ENCODE measurements around the gene RPUSD1. TPM values are rescaled to one million over a fixed set of nuclear protein-coding genes. Genes with fewer than 3 reads are reported as not detected.

Gene RPUSD1
- total and polyA plus RNA-seq, 3 donors from 2014 or later: 11.4 to 24.0 (median 18.6) TPM

GRCh38 chr16:819336-820043, 31.3 kb upstream of the RPUSD1 start:
- 75 to 84% methylated on average over 22 to 23 of the region's 23 CpGs for WGBS, 2 donors
- DNase-seq: no peak
- no peak for TF ChIP-seq POLR2A (IDR thresholded peaks at IDR 0.05)
- TF ChIP-seq CTCF (IDR thresholded peaks at IDR 0.05): no peak
- H3K36me3 ChIP-seq (ENCODE audit: low read depth, missing control alignments): no peaks in the 10 kb centered on the region
- no peaks in the 10 kb centered on the region for H3K4me1 ChIP-seq
- no peak overlapping the region for H3K4me3 ChIP-seq
- no peak overlapping the region for H3K27ac ChIP-seq
- intact Hi-C loops (cut with DNase I; ENCODE audit: low total_unique reads): loop anchor here (10.0 kb wide), 1 partner anchor 235 kb away; no protein-coding TSS in a partner anchor
- no peaks in the 10 kb centered on the region for H3K27me3 ChIP-seq
- no peaks in the 10 kb centered on the region for H3K9me3 ChIP-seq

GRCh38 chr16:818592-818991, 30.4 kb upstream of the RPUSD1 start:
- no peak for DNase-seq
- H3K4me3 ChIP-seq: no peak overlapping the region
- H3K27ac ChIP-seq: no peak overlapping the region
- no peaks in the 10 kb centered on the region for H3K36me3 ChIP-seq (ENCODE audit: low read depth, missing control alignments)
- intact Hi-C loops (cut with DNase I; ENCODE audit: low total_unique reads): loop anchor here (10.0 kb wide), 1 partner anchor 236 kb away; no protein-coding TSS in a partner anchor
- no peaks in the 10 kb centered on the region for H3K27me3 ChIP-seq
- no peaks in the 10 kb centered on the region for H3K4me1 ChIP-seq
- H3K9me3 ChIP-seq: no peaks in the 10 kb centered on the region
- 77 to 80% methylated on average over 2 of the region's 2 CpGs for WGBS, 2 donors
- TF ChIP-seq CTCF (IDR thresholded peaks at IDR 0.05) (no peak), POLR2A (IDR thresholded peaks at IDR 0.05) (no peak)

- H3K27me3 ChIP-seq: no peaks in the 10 kb centered on the region
- H3K4me1 ChIP-seq: no peaks in the 10 kb centered on the region
- no peaks in the 10 kb centered on the region for H3K36me3 ChIP-seq (ENCODE audit: low read depth, missing control alignments)
- no peak overlapping the region for H3K27ac ChIP-seq
- intact Hi-C loops (cut with DNase I; ENCODE audit: low total_unique reads): loop anchor here (10.0 kb wide), 1 partner anchor 237 kb away; no protein-coding TSS in a partner anchor
- no peak for TF ChIP-seq POLR2A (IDR thresholded peaks at IDR 0.05)
- TF ChIP-seq CTCF (IDR thresholded peaks at IDR 0.05): no peak
- DNase-seq: no peak
- H3K9me3 ChIP-seq: no peaks in the 10 kb centered on the region
- WGBS, 2 donors: 73 to 85% methylated on average over 8 of the region's 8 CpGs
- no peak overlapping the region for H3K4me3 ChIP-seq
These were observed 30.0 kb upstream of the RPUSD1 start for GRCh38 chr16:818132-818531.

GRCh38 chr16:817001-817906, 29.1 kb upstream of the RPUSD1 start:
- 50 to 66% methylated on average over 49 to 71 of the region's 71 CpGs for WGBS, 2 donors
- DNase-seq: no peak
- H3K27me3 ChIP-seq: no peaks in the 10 kb centered on the region

More at GRCh38 chr16:817001-817906, 29.1 kb upstream of the RPUSD1 start:
- TF ChIP-seq POLR2A (IDR thresholded peaks at IDR 0.05): no peak
- TF ChIP-seq CTCF (IDR thresholded peaks at IDR 0.05): no peak
- Histone ChIP-seq H3K27ac (no peak overlapping the region), H3K4me3 (peak overlapping the region in 1 of 2 donors; percentile 6), H3K4me1 (no peaks in the 10 kb centered on the region), H3K9me3 (no peaks in the 10 kb centered on the region), H3K36me3 (ENCODE audit: low read depth, missing control alignments) (no peaks in the 10 kb centered on the region)
- intact Hi-C loops (cut with DNase I; ENCODE audit: low total_unique reads): loop anchor here (10.0 kb wide), 1 partner anchor 238 kb away; no protein-coding TSS in a partner anchor
